ENCODE measurements around the gene MOK.

Gene MOK

DNA sequence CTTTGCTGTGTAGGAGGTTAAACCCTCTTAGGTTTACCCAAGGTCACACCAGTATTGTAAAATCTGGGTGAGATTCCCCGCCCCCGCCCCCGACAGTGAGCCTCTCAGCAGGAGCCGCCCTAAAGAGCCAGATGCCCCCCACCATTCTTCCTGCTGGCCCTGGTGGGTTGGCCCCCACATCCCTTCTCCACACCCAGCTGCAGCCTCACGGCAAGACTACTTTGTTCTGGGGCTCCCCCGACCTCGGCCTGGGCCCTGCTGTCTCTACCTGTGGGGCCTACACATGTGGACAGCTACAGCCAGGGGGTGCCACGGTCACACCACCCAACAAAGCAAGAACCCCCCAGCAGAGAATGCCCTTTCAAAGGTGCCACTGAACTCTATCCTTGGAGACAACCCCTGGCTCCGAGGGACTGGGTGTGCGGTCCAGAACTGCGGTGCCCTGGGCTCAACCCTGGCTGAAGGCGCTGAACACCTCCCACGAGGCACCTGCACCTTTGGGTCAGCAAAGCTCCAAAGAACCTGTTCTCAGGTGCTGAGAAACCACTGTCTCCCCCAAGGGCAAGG is 82.9 kb downstream of the MOK start:
- DNase-seq, result no peak

DNA sequence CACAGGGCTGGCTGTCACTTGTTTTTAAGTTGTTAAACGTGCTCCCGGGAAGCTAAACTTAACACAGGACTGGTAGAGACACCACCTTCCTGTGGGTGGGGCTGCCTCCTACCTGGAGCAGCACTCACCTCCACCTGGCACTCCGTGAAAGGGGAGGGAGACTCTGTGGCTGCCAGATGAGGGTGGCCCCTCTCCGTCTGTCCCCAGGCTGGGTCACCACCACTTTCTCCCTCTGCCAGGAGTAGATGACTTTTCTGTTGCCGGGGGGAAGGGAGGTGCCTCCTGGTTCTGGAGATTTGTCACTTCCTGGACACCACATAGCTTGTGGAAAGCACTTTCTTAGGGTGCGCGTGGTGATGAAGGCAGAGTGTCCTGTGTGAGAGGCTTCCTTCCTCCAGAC is 83.9 kb downstream of the MOK start:
- DNase-seq, result no peak

DNA sequence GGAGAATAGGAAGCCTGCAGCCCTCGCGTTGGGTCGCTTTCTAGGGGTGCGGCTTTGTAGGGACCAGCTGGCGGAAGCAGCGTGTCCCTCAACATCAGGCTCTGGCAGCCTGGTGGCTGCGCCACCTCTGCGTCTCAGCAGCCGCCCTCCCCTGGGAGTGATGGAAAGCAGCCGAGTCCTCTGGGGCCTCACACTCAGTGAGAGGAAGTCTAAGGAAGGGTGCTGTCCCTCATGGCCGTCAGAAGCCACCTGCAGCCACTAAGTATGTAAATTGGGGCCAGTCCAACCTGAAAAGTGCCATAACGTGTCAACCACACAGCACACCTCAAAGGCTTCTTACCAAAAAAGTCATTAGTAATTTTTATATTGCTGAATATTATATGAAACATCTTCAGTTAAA is 84.9 kb downstream of the MOK start:
- DNase-seq, result no peak

DNA sequence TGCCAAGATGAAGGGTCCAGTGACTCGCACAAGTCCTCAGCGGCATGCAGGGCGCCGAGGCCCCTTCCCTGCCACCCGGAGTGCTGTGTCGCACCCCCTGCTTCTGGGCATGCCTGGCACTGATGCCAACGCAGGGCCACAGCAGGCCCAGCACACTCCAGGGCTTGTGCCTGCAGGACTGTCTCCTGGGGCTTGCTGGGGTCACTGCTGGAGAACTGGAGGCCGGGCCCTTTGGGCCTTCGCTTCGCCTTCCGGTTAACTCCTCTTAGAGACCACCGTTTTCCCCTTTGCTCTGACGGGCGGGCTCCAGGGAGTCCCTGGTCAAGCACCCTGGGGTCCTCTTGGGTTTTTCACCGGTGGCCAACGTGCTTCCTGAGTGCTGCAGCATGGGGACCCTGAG is 85.6 kb downstream of the MOK start:
- no peak for DNase-seq

DNA sequence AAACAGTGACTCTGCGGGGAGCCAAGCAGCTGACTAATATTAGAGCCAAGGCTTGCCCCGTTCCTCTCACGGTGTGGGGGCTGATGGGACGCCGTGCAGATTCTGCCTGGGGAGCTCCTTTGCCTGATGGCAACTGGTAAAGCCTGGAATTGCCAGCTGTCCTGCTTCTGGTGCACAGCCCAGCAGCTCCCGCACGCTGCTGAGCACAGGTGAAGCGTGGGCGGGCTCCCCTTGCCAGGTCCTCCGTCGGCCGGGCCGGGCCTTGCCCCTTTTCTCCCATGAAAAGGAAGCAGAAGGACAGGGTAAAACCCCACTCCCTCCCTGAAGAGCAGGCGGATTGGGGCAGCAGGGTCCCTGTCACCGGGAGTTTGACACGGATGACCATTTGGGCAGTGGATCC is 86.3 kb downstream of the MOK start:
- no peak for DNase-seq

DNA sequence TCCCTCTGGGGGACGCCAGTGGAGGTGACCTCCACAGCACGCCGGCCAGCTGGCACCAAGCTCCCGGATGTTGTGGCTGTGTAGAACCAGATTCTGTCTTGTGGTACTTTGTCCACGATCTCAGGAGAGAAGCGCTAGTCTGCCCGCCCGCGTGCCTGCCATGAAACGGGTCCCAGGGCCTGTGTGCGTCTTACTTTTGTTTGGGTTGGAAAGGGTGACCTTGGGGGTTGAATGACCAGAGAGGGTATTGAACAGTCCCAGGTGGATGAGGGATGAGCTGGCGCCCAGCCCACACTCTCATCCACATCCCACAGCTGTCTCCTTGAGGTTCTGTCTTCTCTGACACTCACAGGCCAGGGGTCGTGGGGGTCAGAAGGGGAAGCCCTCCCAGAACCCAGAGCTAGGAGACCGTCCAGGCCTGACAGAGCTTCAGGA is 87.0 kb downstream of the MOK start:
- DNase-seq, result no peak

DNA sequence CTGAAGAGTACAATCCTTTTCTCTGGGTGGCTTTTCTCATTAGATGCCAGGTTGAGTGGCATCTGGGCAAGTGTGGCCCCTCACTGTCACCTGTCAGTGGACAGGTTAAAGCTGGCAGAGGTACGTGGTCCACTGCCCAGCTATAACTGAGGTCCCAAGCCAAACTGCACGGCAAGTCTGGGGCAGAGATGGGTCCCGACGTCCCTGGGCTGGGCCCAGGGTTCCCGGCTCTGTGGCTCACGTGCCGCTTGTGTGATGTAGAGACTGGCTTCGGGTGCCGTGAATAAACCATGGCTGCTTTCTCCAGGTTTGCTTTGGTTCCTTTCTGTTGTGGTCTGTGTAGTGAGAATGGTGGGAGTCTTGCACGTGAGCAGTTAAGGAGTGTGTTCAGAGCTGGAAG is 87.6 kb downstream of the MOK start:
- DNase-seq, result no peak

DNA sequence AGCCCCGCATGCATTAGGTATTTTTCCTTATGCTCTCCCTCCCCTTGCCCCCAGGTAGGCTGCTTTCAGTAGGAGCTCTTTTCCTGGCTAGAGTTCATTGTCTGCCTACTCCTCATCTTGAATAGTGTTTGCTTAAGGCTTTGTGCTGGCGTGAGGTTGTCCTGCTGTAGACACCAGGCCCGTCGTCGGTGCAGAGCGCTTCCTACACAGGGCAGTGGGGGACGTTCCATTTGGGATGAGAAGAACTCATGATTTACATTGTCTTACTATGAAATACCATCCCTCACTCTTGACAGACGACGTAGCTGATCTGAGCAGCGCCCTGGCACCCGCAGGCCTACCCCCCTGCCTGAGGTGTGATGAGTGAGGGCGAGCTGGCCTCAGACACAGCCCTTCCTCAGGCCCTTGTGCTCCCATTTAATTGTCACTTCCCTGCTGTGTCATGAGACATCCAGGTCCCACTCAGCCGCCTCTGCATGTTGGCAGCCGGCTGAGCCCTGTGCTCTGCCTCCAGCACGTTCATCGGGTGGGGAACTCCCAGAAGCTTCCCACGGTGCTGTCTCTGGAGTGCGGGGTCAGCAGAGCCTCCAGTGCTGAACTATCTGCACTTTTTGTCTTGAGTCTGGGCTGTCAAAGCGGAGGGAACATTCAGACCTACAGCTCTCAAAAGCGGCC is 89.3 kb downstream of the MOK start:
- no peak for DNase-seq

DNA sequence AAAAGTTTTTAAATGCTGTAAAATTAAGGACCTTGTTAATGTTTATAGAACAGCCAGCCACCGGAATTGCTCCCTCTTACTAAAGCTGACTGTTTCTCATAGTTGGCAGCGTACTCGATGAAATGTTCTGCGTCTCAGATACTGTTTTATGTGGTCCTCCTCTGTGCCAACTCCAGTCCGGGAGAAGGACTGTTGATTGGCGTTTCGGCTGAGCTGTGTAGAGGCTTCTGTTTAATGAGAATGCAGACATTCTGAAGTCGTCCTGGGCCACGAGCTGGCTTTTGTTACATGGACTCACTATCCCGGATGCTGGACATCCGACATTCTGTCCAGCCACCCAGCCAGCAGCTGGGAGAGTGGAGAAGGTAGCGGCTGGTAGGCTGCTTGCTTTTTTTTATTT is 89.9 kb downstream of the MOK start:
- DNase-seq, result no peak

DNA sequence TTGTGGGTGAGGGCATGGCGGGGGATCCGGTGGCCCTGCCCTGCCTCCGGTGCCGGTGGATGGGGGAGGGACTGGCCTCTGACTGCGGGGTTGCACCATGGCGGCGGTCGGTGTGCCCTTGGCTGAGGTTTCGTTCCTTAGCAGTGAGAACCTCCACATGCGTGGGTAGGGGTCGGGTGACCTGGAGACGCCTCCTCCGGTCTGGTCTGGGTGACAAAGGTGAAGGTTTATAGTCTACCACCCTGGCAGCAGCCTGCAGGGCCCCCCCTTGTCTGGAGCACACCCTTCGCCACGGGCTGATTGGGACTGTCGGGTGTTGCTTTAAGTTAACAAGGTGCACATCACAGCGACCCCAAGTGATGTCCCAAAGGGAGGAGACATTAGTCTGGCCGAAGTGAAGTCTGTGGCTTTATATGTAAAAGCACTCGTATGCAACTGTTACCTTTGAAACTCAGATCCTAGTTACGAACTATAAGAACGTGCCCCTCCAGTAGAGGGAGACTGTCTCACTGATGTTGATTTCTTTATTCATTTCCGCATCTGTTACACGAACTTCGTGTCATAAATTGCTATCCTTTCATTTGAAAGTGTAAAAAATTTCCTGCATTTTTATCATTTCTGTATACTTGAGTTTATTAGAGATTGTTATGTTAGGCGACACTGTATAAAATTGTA is 90.8 kb downstream of the MOK start:
- no peak for DNase-seq

DNA sequence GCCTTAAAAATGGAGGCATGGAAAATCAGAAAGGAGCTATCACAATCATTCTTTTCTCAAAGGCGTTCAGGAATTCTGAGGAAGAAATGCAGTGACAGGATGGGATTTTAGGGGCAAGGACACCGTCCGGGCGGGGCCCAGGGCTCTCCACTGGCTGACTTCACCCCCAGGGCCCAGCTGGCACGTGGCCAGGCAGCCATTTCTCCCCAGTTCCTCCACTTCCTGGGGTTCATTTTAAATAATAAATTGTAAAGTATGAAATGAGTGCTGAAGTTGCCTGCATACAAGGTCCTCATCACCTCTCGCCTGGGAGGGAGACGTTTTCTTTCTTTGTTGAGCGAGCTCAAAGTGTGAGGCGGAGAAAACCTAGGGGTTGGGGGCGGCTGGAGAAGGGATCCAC is 91.5 kb downstream of the MOK start:
- DNase-seq, result no peak

DNA sequence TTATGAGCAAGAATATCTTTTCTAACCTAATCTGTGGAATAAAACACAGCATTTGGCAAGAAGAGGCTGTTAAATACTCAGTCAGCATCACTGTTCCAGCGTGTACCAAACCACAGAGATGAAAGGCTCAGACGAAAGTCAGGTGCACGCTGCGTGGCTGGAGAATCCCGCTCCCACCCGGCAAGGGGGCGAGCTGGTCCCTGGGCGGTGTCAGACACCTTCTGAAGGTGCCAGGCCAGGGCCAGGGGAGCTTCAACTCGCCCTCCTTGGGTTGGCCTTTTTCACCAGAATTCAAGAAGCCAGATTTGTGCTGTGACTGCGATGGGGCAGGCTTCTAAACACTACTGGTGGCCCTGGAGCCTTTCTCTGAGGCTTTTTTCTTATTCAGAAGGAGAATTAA is 92.1 kb downstream of the MOK start:
- no peak for DNase-seq

DNA sequence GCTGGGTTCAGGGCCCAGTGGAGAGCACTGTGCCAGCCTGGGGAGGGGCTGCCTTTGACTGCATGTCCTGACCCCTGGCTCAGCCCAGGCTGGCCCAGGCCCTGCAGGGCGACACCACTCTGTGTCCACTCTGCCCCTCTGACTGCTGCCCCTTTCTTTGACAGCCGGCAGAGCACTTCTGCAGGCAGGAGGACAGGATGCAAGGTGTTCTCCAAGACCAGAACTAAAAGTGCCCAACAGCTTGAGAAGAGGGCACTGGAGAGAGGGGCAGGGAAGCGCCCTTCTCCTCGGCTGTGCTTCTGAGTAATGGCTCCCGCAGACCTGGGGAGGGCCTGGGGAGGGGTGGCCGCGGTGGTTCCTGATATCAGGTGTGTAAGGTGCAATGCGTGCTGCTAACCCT is 92.6 kb downstream of the MOK start:
- DNase-seq, result no peak

DNA sequence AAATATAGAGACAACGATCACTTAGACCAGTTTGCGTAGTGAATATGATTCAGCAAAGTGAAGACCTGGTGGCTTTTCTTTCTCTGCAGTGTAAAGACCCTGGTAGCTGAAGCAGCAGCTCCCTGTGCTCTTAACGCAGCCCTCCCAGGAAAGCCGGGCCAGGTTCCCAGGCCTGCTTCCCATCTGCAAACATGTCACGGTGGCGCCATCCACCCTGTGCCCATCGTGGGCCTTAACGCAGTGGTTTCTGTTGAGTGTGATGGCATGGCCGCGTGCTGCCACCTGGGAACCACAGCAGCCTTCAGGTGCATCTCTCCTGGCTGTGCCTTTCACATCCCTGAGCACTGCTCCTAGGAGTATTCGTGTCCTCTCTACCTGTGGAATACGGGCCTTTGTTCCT is 93.7 kb downstream of the MOK start:
- DNase-seq, result no peak

DNA sequence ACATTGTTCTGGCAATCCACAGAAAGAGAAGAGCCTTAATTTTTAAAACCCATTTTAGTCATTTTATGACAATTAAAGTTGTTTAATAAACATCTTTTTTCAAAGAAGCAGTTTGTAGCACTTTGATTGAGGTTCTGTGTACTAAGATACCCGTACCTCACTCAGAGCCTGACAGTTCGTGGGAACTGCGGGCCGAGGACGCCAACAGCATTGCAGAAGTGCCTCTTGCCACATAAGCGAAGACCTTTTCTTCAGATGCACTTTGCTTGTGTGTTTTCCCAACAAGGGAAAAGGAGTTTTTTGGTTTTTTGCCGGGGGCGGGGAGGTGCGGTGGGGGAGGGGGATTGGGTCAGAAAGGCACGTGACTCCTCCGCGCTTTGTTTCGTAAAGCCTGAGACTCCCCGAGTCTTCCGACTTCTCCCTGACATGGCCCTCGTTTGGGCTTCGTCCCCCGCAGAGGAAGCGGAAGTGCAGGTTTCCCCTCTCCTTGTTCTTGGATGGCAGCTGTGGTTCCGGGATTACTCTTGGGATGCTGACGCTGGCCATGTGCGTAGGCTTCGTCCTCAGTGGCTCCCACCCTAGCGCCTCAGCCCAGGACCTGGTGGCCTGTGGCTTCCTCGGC is 94.4 kb downstream of the MOK start:
- DNase-seq, result no peak

DNA sequence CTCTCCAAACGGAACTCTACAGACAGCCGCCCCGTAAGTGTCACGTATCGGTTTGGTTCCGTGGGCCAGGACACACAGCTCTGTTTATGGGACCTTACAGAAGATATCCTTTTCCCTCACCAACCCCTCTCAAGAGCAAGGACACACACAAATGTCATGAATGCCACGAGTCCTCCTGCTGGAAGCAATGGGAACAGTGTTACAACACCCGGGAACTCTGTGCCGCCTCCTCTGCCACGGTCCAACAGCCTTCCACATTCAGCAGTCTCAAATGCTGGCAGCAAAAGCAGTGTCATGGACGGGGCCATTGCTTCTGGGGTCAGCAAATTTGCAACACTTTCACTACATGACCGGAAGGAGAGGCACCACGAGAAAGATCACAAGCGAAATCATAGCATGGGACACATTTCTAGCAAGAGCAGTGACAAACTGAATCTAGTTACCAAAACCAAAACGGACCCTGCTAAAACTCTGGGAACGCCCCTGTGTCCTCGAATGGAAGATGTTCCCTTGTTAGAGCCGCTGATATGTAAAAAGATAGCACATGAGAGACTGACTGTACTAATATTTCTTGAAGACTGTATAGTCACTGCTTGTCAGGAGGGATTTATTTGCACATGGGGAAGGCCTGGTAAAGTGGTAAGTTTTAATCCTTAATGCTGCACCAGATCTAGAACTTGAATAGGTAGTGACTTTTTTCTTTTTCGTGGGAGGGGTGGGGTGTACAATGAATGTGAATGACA is 95.6 kb downstream of the MOK start:
- DNase-seq, result no peak

DNA sequence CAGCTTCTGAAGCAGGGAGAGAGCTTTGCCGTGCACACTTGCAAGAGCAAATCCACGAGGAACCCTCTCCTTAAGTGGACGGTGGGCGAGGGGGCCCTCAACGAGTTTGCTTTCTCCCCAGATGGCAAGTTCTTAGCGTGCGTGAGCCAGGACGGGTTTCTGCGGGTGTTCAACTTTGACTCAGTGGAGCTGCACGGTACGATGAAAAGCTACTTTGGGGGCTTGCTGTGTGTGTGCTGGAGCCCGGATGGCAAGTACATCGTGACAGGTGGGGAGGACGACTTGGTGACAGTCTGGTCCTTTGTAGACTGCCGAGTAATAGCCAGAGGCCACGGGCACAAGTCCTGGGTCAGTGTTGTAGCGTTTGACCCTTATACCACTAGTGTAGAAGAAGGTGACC is 96.2 kb downstream of the MOK start:
- DNase-seq, result no peak

DNA sequence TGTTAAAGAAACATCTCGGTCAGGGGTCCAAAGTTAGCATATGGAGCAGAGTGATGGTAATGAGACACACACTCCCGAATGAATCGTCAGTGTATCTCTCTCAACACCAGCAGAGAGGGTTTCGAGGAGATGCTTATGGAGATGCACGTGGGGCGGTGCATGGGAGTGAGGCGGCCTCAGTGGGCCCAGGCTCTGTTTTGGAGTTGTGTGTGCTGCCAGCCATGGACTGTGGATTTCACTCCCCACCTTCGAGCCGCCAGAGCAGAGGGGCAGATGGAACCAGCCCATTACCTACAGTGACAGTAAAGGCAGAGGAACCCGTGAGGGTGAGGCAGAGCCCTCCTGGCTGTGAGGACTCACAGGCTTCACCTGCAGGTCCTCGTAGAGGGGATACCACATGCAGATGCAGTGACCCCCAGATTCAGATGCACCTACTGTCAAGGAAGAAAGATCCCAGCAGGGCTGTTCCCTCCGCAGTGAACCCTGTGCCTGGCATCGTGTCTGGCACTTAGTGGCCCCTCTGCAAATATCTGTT is 97.1 kb downstream of the MOK start:
- DNase-seq, result no peak

DNA sequence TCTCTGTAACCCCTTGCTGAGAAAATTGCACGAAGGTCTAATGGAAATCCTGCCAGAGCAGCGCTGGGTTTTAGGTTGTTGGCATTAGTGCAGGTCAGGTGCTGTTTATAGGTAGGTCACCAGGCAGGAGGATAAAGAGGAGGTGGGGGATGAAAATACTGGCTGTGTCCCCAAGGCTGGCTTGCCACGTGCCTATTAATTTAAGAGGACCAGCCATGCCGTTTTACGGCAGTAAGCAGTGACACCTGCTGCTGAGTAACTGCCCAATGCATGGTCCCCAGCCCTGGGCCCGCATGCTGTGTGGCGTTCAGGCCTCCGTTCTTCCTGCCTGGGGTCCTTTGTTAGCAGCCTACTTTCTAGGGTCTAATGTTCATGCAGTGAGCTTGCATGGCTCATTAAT is 98.0 kb downstream of the MOK start:
- no peak for DNase-seq

DNA sequence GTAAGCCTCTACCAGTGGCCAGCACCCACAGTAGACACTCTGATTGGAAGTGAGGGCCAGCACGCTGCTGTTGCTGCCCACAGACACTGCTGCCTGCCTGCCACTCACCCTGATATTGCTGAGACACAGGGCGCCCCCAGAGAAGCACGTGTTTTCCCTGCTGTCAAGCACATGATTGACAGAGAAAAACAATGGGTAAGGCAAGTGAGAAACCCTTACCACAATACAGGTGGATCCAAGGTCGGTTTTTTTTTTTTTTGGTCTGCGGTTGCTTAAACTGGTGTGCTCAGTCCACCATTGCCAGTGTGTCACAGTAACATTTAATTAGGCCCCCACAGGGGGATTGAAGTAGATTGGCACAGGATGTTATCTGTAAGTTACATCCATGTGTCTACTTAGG is 99.4 kb downstream of the MOK start:
- no peak for DNase-seq

DNA sequence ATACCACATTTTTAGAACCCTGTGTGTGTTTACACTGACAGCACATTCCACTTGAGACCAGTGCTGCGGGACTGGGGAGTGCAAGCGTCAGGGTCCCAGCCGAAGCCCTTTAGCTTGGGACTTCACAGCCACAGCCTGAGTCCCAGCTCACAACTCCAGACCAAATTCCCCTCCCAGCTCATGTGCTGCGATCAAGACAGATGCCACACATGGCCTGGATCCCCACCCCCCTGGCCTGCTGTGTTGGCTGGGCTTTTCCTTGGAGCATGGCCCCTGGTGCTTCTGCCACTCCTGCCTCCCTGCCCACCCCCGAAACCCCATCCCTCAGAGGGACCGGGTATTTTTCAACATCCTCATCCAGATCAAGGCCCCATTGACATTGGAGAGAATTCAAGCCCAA is 101.6 kb downstream of the MOK start:
- no peak for DNase-seq

DNA sequence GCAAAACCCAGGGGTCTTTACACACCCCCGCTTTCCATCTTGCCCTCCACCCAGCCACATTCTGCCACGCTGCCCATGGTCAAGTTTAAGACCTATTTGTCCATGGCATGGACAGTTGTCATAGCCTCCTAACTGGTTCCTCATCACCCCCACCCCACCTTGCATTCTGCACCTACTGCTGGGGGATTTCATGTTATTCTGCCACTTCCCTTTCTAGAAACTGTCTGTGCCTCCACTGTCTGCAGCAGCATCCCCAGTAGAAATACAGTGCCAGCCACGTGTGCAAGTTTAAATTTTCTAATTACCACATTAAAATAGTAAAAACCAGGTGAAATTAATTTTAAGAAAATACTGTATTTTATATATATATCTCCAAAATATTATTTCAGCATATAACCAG is 102.0 kb downstream of the MOK start:
- no peak for DNase-seq

DNA sequence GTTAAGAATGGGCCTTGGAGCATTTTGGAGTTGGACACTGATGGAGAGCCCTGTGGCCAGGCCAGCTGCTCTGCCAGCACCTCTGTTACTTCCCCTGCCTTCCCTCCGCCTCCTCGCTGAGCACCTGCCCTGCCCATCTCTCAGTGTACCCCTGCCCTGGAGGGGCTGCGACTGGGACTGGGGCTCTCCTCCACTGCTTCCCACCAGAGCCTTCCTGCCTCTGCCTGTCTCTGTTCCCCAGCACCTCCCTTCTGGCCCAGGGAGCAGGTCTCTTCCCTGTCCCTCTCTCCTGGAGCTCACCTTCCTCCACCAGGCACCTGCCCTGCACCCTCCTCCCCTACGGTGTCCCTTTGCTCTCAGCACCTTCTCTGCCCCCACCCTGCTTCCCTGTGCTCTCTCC is 103.2 kb downstream of the MOK start:
- DNase-seq, result no peak
